ENCODE data around the gene PCDH9. TPM values are rescaled to one million over a fixed set of nuclear protein-coding genes. Genes with fewer than 3 reads are reported as not detected.

PCDH9 gene
- total RNA-seq, 4 donors from 2014 or later = 2.8 to 22.4 (median 12.9) TPM

DNA sequence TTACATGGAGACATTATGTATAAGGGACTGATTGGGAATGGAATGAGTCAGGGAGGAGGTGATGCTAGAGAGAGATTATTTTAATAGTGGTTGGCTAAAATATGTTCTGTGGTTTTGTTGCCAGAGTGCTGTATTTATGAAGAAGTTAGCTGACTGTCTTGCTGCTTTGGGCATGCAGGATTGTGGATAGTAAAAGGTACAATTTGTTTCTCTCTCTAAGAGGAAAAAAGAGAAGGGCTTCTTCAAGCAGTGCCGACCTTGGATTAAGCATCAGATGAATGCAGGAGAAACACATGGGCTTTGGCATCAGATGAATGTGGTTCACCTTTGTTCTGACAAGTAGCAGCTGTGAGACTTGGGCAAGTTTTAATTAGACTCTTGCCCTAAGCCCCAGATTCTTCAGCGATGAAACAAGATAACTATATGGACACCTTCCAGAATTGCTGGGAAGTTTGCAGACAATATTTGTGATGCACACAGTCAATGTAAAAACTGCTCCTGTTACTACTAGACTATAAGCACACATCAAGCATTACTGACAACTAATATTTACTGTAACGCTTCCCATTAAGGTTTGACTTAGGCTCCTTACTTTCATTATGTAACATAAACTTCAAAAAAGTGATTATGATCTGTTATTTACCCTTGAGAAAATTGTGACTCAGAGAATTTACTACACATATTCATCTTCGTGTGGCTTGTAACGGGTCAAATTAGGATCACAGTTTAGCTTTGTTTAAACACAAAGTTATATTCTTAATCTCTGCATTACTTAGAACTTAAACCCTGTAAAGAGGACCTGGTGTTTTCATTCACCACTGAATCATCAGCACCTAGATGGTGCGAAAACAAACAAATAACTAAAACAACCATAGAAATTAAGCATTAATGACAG is 824.0 kb downstream of the PCDH9 start:
- no peaks in the 10 kb centered on the region for H3K27me3 ChIP-seq
- no peak for TF ChIP-seq POLR2A (IDR thresholded peaks at IDR 0.05)
- WGBS, 2 donors = 70 to 73% methylated on average over 6 of the region's 6 CpGs
- H3K4me3 ChIP-seq (replicated peaks in 1 of 3) = no peak overlapping the region
- DNase-seq = no peak
- H3K36me3 ChIP-seq = no peaks in the 10 kb centered on the region
- no peaks in the 10 kb centered on the region for H3K9me3 ChIP-seq
- intact Hi-C loops (cut with DNase I) = no loop called here
- no peak overlapping the region for H3K27ac ChIP-seq
- no peaks in the 10 kb centered on the region for H3K4me1 ChIP-seq

- H3K27me3 ChIP-seq = no peaks in the 10 kb centered on the region
- H3K4me1 ChIP-seq = no peaks in the 10 kb centered on the region
- no peak overlapping the region for H3K4me3 ChIP-seq (replicated peaks in 1 of 3)
- intact Hi-C loops (cut with DNase I) = no loop called here
- no peak for DNase-seq
- 92 to 94% methylated on average over 2 of the region's 2 CpGs for WGBS, 2 donors
- H3K9me3 ChIP-seq = no peaks in the 10 kb centered on the region
- H3K27ac ChIP-seq = no peak overlapping the region
- TF ChIP-seq CTCF (IDR thresholded peaks at IDR 0.05) = no peak
- TF ChIP-seq POLR2A (IDR thresholded peaks at IDR 0.05) = no peak
- no peaks in the 10 kb centered on the region for H3K36me3 ChIP-seq
Observed at GRCh38 chr13:66402546-66402945, 827.6 kb downstream of the PCDH9 start.

DNA sequence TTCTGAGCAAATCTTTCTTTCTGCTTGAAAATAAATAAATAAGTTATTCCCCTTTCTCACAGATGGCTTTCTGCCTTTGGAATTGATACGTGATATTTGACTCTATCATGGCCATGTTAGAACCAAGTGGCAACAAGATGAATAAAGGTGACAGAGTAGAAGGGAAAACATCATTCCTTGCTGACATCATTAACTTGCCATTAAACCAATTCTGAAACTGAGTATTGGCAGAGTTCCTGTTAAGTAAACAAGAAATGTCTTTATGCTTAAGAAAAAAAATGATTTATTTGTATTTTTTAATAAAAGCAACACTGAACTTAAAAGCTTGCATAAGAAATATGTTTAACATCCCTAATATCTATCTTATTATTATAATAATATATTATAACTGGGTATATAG is 828.1 kb downstream of the PCDH9 start:
- no peaks in the 10 kb centered on the region for H3K4me1 ChIP-seq
- intact Hi-C loops (cut with DNase I) = no loop called here
- H3K4me3 ChIP-seq (replicated peaks in 1 of 3) = no peak overlapping the region
- no peaks in the 10 kb centered on the region for H3K36me3 ChIP-seq
- WGBS, 2 donors = 87 to 90% methylated on average over 1 of the region's 1 CpG
- H3K27me3 ChIP-seq = no peaks in the 10 kb centered on the region
- H3K9me3 ChIP-seq = no peaks in the 10 kb centered on the region
- TF ChIP-seq POLR2A (IDR thresholded peaks at IDR 0.05) (no peak), CTCF (IDR thresholded peaks at IDR 0.05) (no peak)
- no peak for DNase-seq
- no peak overlapping the region for H3K27ac ChIP-seq

GRCh38 chr13:66400292-66400691 is 829.8 kb downstream of the PCDH9 start:
- intact Hi-C loops (cut with DNase I) = no loop called here
- Histone ChIP-seq H3K4me3 (replicated peaks in 1 of 3) (no peak overlapping the region), H3K27ac (no peak overlapping the region), H3K4me1 (no peaks in the 10 kb centered on the region), H3K27me3 (no peaks in the 10 kb centered on the region), H3K36me3 (no peaks in the 10 kb centered on the region), H3K9me3 (no peaks in the 10 kb centered on the region)
- TF ChIP-seq CTCF (IDR thresholded peaks at IDR 0.05) (no peak), POLR2A (IDR thresholded peaks at IDR 0.05) (no peak)
- DNase-seq = no peak

DNA sequence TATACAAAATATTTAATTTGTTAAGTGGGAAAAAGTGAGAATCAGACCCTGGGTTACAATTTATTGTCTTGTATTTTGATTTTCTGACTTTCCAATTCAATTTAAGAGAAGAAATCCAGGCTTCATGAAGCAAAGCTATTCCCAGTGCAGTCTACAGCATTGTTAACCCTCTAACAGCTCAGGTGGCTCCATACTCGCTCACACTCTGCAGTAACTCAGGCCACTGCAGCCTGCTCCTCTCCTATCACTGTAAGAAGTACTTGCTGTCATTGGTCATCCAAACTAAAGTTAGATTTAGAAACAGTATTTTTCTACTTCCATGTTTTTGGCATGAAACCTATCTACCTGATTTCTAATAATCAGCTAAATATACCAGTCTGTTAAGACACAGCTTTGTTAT is 830.3 kb downstream of the PCDH9 start:
- no peaks in the 10 kb centered on the region for H3K36me3 ChIP-seq
- 87 to 89% methylated on average over 1 of the region's 1 CpG for WGBS, 2 donors
- no peak overlapping the region for H3K4me3 ChIP-seq (replicated peaks in 1 of 3)
- no peaks in the 10 kb centered on the region for H3K27me3 ChIP-seq
- H3K9me3 ChIP-seq = no peaks in the 10 kb centered on the region
- DNase-seq = no peak
- TF ChIP-seq POLR2A (IDR thresholded peaks at IDR 0.05) (no peak), CTCF (IDR thresholded peaks at IDR 0.05) (no peak)
- intact Hi-C loops (cut with DNase I) = no loop called here
- no peaks in the 10 kb centered on the region for H3K4me1 ChIP-seq
- H3K27ac ChIP-seq = no peak overlapping the region

All from thyroid gland (tissue), 4 donors.